PC-9 (cell line): ENCODE data around the gene NAMPT. TPM values are rescaled to one million over a fixed set of nuclear protein-coding genes. Genes with fewer than 3 reads are reported as not detected.
"Not testable (repeated sequence)": the region's sequence is repeated elsewhere in the genome, so short reads cannot be mapped to it uniquely, and the experiment has no call there.

Source experiments
- BruUV-seq: library from RNA; stranded (reverse); fragments of 400-500 nt; replicated peaks from 2 replicates; lab custom pipeline; 2021; lab: Mats Ljungman, UMichigan
- CTCF ChIA-PET: fragments of 300-600 bp; sonication (Branson Sonifier 250); formaldehyde crosslinking; loops from one replicate; lab custom pipeline; 2022; ENCODE audit warnings: antibody characterized with exemption; lab: Charles Lee
- POLR2A ChIA-PET: fragments of 300-600 bp; sonication (Branson Sonifier 250); formaldehyde crosslinking; loops from one replicate; lab custom pipeline; 2022; ENCODE audit warnings: antibody characterized with exemption; ENCODE audit not compliant: unreplicated experiment; lab: Charles Lee
- DNase-seq, 2 experiments: peaks; one replicate each; pipeline versions ENCODE4 v3.0.0 to v3.0.0-alpha.2; 2015 to 2022; ENCODE audit warnings: mixed read lengths in 1 of 2
- H2AFZ ChIP-seq: fragments of 200-600 bp; sonication (generic); 2 replicates; pipeline ENCODE4 v1.8.1; 2017; ENCODE audit warnings: antibody characterized with exemption
- H3F3A ChIP-seq: fragments of 200-600 bp; sonication (generic); 2 replicates; pipeline ENCODE4 v1.8.1; 2017; ENCODE audit warnings: antibody characterized with exemption, mild to moderate bottlenecking, low read depth; ENCODE audit not compliant: insufficient read depth
- H3K27ac ChIP-seq: fragments of 200-600 bp; sonication (generic); 2 replicates; pipeline ENCODE4 v1.6.1; 2016; ENCODE audit warnings: mixed run types
- H3K27me3 ChIP-seq: fragments of 200-600 bp; sonication (generic); 2 replicates; pipeline ENCODE4 v1.6.1; 2016; ENCODE audit warnings: low read depth, mixed run types; ENCODE audit not compliant: insufficient read depth
- H3K36me3 ChIP-seq: fragments of 200-600 bp; sonication (generic); 2 replicates; pipeline ENCODE4 v1.6.1; 2016; ENCODE audit warnings: low read depth, mixed run types
- H3K4me1 ChIP-seq: fragments of 200-600 bp; sonication (generic); replicated peaks from 2 replicates; pipeline ENCODE4 v1.6.1; 2016; ENCODE audit warnings: mixed run types; ENCODE audit not compliant: insufficient read depth
- H3K4me2 ChIP-seq: fragments of 200-600 bp; sonication (generic); 2 replicates; pipeline ENCODE4 v1.6.1; 2017; ENCODE audit warnings: mixed run types
- H3K4me3 ChIP-seq: fragments of 200-600 bp; sonication (generic); 2 replicates; pipeline ENCODE4 v1.6.1; 2016; ENCODE audit warnings: mixed run types
- H3K79me2 ChIP-seq: fragments of 200-600 bp; sonication (generic); 2 replicates; pipeline ENCODE4 v1.6.1; 2017; ENCODE audit warnings: low read depth, mixed run types
- H3K9me2 ChIP-seq: fragments of 200-600 bp; sonication (generic); 2 replicates; pipeline ENCODE4 v1.8.1; 2017; ENCODE audit warnings: mild to moderate bottlenecking; ENCODE audit not compliant: insufficient read depth
- H3K9me3 ChIP-seq: fragments of 200-600 bp; sonication (generic); 2 replicates; pipeline ENCODE4 v1.8.1; 2016; ENCODE audit warnings: low read depth; ENCODE audit not compliant: insufficient read depth
- H4K20me1 ChIP-seq: fragments of 200-600 bp; sonication (generic); 2 replicates; pipeline ENCODE4 v1.8.1; 2017; ENCODE audit not compliant: insufficient read depth
- CTCF ChIP-seq: fragments of 200-600 bp; sonication (generic); conservative IDR thresholded peaks from 2 replicates; pipeline ENCODE4 v1.6.1; 2017; ENCODE audit warnings: mixed run types, antibody characterized with exemption, mild to moderate bottlenecking, moderate library complexity
- EZH2 ChIP-seq: fragments of 200-600 bp; sonication (generic); IDR thresholded peaks from 2 replicates; pipeline ENCODE4 v1.8.0; 2017; ENCODE audit warnings: antibody characterized with exemption, low read depth
- intact Hi-C: fragments of 100-400 bp; cut with micrococcal nuclease; formaldehyde crosslinking; loops from one replicate; pipeline ENCODE4 v1.10.0; 2022; ENCODE audit not compliant: unreplicated experiment
- total RNA-seq: library from RNA; stranded (reverse); gene quantifications from 2 replicates; pipeline ENCODE4 v1.2.3, GENCODE V29; 2021

Gene NAMPT
- total RNA-seq, 1 experiment from 2014 or later: 302 TPM

GRCh38 chr7:106326594-106327537, 42.1 kb upstream of the NAMPT start:
- Histone ChIP-seq H3K9me2 (no peaks in the 10 kb centered on the region), H3K4me2 (no peak overlapping the region), H3K4me1 (peaks cover 6% of the 10 kb centered on the region; the same call in 1 of the 2 replicates), H3K79me2 (no peaks in the 10 kb centered on the region), H4K20me1 (no peaks in the 10 kb centered on the region), H3K27me3 (no peaks in the 10 kb centered on the region), H2AFZ (0 out of 2 replicates have a peak overlapping the region, but pooled peaks have one; percentile 48), H3F3A (no peaks in the 10 kb centered on the region), H3K27ac (no peak overlapping the region), H3K4me3 (no peak overlapping the region), H3K36me3 (no peaks in the 10 kb centered on the region), H3K9me3 (no peaks in the 10 kb centered on the region)
- intact Hi-C loops: no loop called here
- TF ChIP-seq EZH2 (no peak), CTCF (no peak)
- BruUV-seq: no TSS peak
- no peak for DNase-seq
- ChIA-PET CTCF (interaction anchor here (0.6 to 0.9 kb wide), 3 partner anchors 216 to 739 kb away, joined by 3 to 5 read pairs (median 3); no protein-coding TSS in a partner anchor), POLR2A (no interaction called here)

GRCh38 chr7:106324509-106324908, 39.7 kb upstream of the NAMPT start:
- H3K4me1 ChIP-seq, H4K20me1 ChIP-seq, DNase-seq, H3K27ac ChIP-seq, H3K9me3 ChIP-seq, H3K27me3 ChIP-seq, H3K9me2 ChIP-seq, H3K4me3 ChIP-seq, H3K4me2 ChIP-seq, H3F3A ChIP-seq, BruUV-seq, H3K79me2 ChIP-seq, H2AFZ ChIP-seq, intact Hi-C loops, H3K36me3 ChIP-seq, POLR2A ChIA-PET, CTCF ChIA-PET: not testable (repeated sequence)

- H3K36me3 ChIP-seq, H2AFZ ChIP-seq, H3K79me2 ChIP-seq, H3K9me3 ChIP-seq, H3K4me1 ChIP-seq, H3K4me2 ChIP-seq, BruUV-seq, DNase-seq, H3F3A ChIP-seq, H3K9me2 ChIP-seq, intact Hi-C loops, H4K20me1 ChIP-seq, H3K27ac ChIP-seq, H3K27me3 ChIP-seq, CTCF ChIA-PET, H3K4me3 ChIP-seq, POLR2A ChIA-PET: not testable (repeated sequence)
Measured at GRCh38 chr7:106320254-106320770, 35.5 kb upstream of the NAMPT start.

GRCh38 chr7:106318482-106318881, 33.7 kb upstream of the NAMPT start:
- no TSS peak for BruUV-seq
- CTCF ChIA-PET: no interaction called here
- no peak for TF ChIP-seq EZH2
- no peak for TF ChIP-seq CTCF

More at GRCh38 chr7:106318482-106318881, 33.7 kb upstream of the NAMPT start:
- Histone ChIP-seq H3K4me3 (no peak overlapping the region), H2AFZ (no peak overlapping the region), H3K79me2 (no peaks in the 10 kb centered on the region), H3K4me1 (peaks cover 10% of the 10 kb centered on the region), H3F3A (peaks cover 3% of the 10 kb centered on the region; the same call in 1 of the 2 replicates), H3K9me3 (peaks cover 10% of the 10 kb centered on the region), H3K4me2 (no peak overlapping the region), H3K27ac (no peak overlapping the region), H3K36me3 (no peaks in the 10 kb centered on the region), H3K27me3 (no peaks in the 10 kb centered on the region), H4K20me1 (no peaks in the 10 kb centered on the region), H3K9me2 (no peaks in the 10 kb centered on the region)
- POLR2A ChIA-PET: no interaction called here
- intact Hi-C loops: no loop called here
- DNase-seq: no peak
